Kidney (tissue), 14 donors: ENCODE data around the gene TMEM156. TPM values are rescaled to one million over a fixed set of nuclear protein-coding genes. Genes with fewer than 3 reads are reported as not detected.

Experiments used
- DNase-seq, 5 donors: peaks; one replicate each; pipeline ENCODE4 v3.0.0-alpha.2; 2013 to 2020
- FAIRE-seq: peaks from 2 replicates; lab custom pipeline; 2012; peaks lifted over from hg19 to GRCh38; lab: Jason Lieb, UNC
- H3K27ac ChIP-seq, 2 donors: one replicate each; pipeline ENCODE4 v1.7.0; 2013; ENCODE audit warnings: low read depth in 2 of 2, low read length in 2 of 2, inconsistent platforms in 1 of 2
- H3K27me3 ChIP-seq: one replicate; pipeline ENCODE4 v1.7.1; 2013; ENCODE audit warnings: low read length, inconsistent platforms; ENCODE audit not compliant: control insufficient read depth, insufficient read depth
- H3K36me3 ChIP-seq, 3 donors: one replicate each; pipeline versions ENCODE4 v1.7.0 to v1.7.1; 2013; ENCODE audit warnings: low read length in 3 of 3, control low read depth in 1 of 3, inconsistent platforms in 1 of 3; ENCODE audit not compliant: insufficient read depth in 3 of 3, control insufficient read depth in 2 of 3
- H3K4me1 ChIP-seq, 3 donors: one replicate each; pipeline versions ENCODE4 v1.7.0 to v1.7.1; 2013; ENCODE audit warnings: low read length in 3 of 3, inconsistent platforms in 1 of 3, low read depth in 1 of 3; ENCODE audit not compliant: control insufficient read depth in 2 of 3, insufficient read depth in 2 of 3
- H3K4me3 ChIP-seq, 3 donors: one replicate each; pipeline versions ENCODE4 v1.7.0 to v1.8.1; 2013; ENCODE audit warnings: low read length in 3 of 3, control low read depth in 1 of 3, inconsistent platforms in 1 of 3
- H3K9ac ChIP-seq, 3 donors: one replicate each; pipeline versions ENCODE4 v1.7.0 to v1.7.1; 2013; ENCODE audit warnings: low read length in 3 of 3, control low read depth in 1 of 3, inconsistent platforms in 1 of 3
- H3K9me3 ChIP-seq, 3 donors: one replicate each; pipeline versions ENCODE4 v1.7.0 to v1.7.1; 2013; ENCODE audit warnings: low read length in 3 of 3, control low read depth in 1 of 3, inconsistent platforms in 1 of 3; ENCODE audit not compliant: control insufficient read depth in 2 of 3, insufficient read depth in 1 of 3
- CTCF ChIP-seq: IDR thresholded peaks from 3 replicates; pipeline ENCODE4 v1.5.1; 2012; ENCODE audit warnings: mild to moderate bottlenecking, moderate library complexity, borderline replicate concordance; ENCODE audit not compliant: insufficient read depth; ENCODE audit errors: extremely low read depth
- intact Hi-C: fragments of 100-400 bp; cut with DNase I; formaldehyde crosslinking; loops from one replicate; pipeline ENCODE4 v1.11.1; 2022
- polyA plus RNA-seq: library from polyadenylated mRNA; stranded (reverse); fragments of 350-450 nt; fragmentation: Illumina TruSeq; extraction: RNeasy Lipid Tissue Mini Kit (QIAGEN cat#74804); gene quantifications from one replicate; pipeline ENCODE4 v1.2.3, GENCODE V29; 2014; ENCODE audit warnings: low read depth, low replicate concordance; ENCODE audit not compliant: insufficient read depth
- total RNA-seq: library from RNA; stranded (reverse); fragmentation: NEBNext Ultra II Directional; extraction: Animal tissue kit (Norgen Biotek cat#: 25700); gene quantifications from one replicate; pipeline ENCODE4 v1.2.1, GENCODE V29; 2021
- donor health status: control.
- donor health status: control.
- donor health status: control.
- donor health status: control.
- donor health status: control.
- donor health status: DM: yes; HTN: yes; CAD: no.
- donor health status: Normal renal cell carcinoma (clear cell type).

TMEM156 gene
- total and polyA plus RNA-seq, 2 donors from 2014 or later: 1.8 to 3.5 TPM

- Histone ChIP-seq H3K4me3 (peak overlapping the region in 1 of 3 donors; percentile 16), H3K9ac (no peak overlapping the region), H3K27ac (no peak overlapping the region), H3K36me3 (no peaks in the 10 kb centered on the region), H3K9me3 (no peaks in the 10 kb centered on the region), H3K27me3 (no peaks in the 10 kb centered on the region), H3K4me1 (no peaks in the 10 kb centered on the region)
- no peak for TF ChIP-seq CTCF
- FAIRE-seq (no peak), DNase-seq (no peak)
- intact Hi-C loops: no loop called here
Observed at GRCh38 chr4:39030725-39031124, 1.5 kb downstream of the TMEM156 start.

- H3K27me3 ChIP-seq: no peaks in the 10 kb centered on the region
- DNase-seq: no peak
- no peaks in the 10 kb centered on the region for H3K4me1 ChIP-seq
- H3K9me3 ChIP-seq: no peaks in the 10 kb centered on the region
- peak overlapping the region in 1 of 3 donors; percentile 16 for H3K4me3 ChIP-seq
- FAIRE-seq: no peak
- intact Hi-C loops: no loop called here
- no peak overlapping the region for H3K27ac ChIP-seq
- no peak overlapping the region for H3K9ac ChIP-seq
- H3K36me3 ChIP-seq: no peaks in the 10 kb centered on the region
- TF ChIP-seq CTCF: no peak
Observed at GRCh38 chr4:39029752-39030694, 2.2 kb downstream of the TMEM156 start.

- DNase-seq (no peak), FAIRE-seq (no peak)
- no peak overlapping the region for H3K4me3 ChIP-seq
- no peaks in the 10 kb centered on the region for H3K9me3 ChIP-seq
- no peak overlapping the region for H3K27ac ChIP-seq
- no peaks in the 10 kb centered on the region for H3K27me3 ChIP-seq
- no peaks in the 10 kb centered on the region for H3K4me1 ChIP-seq
- TF ChIP-seq CTCF: no peak
- no peaks in the 10 kb centered on the region for H3K36me3 ChIP-seq
- intact Hi-C loops: no loop called here
- H3K9ac ChIP-seq: no peak overlapping the region
Observed at GRCh38 chr4:39026096-39026495, 6.1 kb downstream of the TMEM156 start.
